A204.1 (cell line): ENCODE measurements around the gene ZNF804A.
"Not testable (repeated sequence)": the region's sequence is repeated elsewhere in the genome, so short reads cannot be mapped to it uniquely, and the experiment has no call there.

Experiments used
- FAIRE-seq: peaks from 2 replicates; lab custom pipeline; 2012; peaks lifted over from hg19 to GRCh38; lab: Jason Lieb, UNC

ZNF804A gene

DNA sequence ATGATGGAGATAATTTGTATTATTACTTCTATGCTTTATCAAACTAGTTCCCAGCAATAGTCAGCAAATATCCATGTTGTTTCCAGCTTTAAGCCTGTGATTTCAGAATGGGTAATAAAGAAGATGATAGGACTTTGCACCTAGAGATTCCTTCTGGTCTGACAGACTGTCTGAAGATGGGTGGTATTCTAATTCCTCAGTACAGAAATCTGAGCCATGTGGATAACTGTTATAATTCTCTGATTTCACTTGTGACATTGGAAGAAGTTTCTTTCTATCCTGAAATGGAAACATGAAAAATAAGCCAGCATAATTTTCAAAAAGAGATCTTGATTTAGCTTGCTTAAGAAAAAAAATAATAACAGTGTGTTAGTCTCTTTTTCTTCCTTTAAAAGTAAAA, 130.1 kb downstream of the ZNF804A start:
- no peak for FAIRE-seq

DNA sequence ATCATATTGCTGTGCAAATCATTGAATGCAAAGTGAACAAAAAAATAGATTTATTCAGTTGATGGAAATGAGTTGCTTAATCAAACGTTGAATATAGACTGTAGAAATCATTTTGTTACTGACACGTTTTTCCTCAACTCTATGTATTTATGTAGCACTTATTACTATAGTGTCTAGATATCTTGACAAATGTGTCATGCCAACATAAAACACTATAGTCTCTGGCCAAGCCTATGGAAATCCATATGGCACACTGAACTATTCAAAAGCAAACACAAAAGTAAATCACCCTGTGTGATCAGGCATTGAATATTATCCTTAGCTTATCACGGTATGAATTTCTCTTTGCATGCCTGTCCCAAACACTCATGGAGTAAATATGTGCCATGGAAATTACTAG, 131.3 kb downstream of the ZNF804A start:
- FAIRE-seq: no peak

DNA sequence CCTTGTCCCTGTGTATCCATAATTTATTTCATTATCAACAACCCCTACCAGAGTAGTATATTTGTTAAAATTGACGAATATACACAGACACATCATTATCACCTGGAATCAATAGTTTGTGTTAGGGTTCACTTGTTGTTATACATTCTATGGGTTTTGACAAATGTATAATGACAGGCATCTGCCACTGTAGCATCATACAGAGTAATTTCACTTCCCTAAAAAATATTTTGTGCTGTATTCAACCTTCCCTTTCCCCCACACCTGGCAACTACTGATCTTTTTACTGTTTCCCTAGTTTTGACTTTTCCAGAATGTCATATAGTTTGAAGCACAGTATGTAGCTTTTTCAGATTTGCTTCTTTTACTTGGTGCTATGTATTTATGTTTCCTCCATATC, 132.0 kb downstream of the ZNF804A start:
- no peak for FAIRE-seq

DNA sequence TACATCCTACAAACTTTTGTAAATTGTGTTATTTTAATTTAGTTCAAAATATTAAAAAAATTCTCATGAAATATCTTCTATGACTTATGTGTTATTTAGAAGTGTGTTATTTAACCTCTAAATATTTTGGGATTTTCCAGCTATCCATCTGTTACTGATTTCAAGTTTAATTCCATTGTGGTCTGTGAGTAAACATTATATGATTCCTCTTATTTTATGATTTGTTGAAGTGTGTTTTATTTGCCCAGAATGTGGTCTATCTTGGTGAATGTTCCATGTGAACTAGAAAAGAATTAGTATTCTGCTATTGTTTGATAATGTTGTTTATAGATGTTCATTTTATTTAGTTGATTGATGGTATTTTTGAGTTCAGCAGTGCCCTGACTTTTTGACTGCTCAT, 136.0 kb downstream of the ZNF804A start:
- FAIRE-seq: no peak

DNA sequence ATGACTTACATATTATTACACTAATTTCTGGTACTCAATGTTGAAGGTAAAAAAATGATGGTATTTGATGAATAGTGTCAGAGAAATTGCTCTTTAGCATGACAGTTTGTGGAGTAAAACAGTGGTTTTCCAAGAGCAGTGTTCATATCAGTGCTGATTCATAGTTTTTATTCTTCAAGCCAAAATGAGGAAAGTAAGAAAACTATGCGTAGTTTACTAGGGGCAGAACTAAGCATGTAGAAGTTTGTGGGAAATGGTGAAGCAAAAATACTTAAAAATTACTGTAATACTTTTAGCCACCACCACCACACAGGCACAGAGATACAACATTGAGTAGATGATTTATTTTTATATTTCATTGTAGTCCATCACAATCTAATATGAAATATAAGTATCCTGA, 137.3 kb downstream of the ZNF804A start:
- FAIRE-seq: no peak

DNA sequence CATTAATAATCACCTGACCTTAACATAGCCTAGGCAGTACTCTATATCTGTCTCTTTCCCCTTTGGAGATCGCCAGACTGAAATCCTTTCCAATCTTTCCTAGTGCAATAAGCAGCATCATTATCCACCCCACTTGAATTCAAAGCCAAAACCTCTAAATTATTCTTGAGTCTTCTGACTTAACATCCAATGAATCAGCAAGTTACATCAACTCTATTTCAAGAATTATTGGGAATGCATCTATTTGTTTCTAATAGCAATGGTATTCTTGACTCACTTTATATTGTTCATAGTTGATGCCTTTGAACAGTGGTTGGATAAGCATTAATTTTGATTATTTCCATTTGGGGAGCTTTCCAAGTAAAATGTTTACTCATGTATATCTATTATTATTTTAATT, 144.8 kb downstream of the ZNF804A start:
- FAIRE-seq: no peak

DNA sequence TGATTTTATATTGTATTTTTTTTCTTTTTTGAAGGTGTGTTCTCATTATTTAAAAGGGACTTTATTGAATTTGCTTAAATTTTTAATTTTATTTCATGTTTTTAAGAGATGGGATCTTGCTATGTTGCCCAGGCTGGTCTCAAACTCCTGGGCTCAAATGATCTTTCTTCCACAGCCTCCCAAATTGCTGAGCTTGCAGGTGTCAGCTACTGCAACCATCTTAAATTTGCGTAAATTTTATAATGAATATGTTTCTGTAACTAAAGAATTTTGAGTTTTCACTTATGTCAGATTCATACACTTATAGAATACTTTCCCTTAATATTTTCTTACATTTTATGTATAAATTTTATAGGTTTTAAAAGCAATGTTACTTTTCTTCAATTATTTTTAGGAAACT, 157.8 kb downstream of the ZNF804A start:
- peak; percentile 32 for FAIRE-seq

DNA sequence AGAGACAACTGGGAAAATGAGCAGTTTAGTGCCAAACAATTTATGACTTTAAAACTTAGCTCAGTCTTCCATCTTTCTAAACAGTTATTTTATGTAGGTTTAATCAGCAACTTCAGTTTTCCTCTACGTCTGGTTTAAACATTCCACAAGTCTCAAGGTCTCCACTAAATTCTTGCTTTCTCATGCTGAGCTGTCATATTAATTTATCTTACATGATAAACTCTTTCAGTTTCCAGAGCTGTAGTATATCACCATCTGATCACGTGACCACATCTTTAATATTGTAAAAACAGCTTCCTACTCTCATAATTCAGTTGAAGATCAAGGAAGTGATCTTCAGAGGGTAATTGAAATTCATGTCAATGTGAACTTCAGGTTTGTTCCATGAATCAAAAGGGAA, 158.6 kb downstream of the ZNF804A start:
- no peak for FAIRE-seq

DNA sequence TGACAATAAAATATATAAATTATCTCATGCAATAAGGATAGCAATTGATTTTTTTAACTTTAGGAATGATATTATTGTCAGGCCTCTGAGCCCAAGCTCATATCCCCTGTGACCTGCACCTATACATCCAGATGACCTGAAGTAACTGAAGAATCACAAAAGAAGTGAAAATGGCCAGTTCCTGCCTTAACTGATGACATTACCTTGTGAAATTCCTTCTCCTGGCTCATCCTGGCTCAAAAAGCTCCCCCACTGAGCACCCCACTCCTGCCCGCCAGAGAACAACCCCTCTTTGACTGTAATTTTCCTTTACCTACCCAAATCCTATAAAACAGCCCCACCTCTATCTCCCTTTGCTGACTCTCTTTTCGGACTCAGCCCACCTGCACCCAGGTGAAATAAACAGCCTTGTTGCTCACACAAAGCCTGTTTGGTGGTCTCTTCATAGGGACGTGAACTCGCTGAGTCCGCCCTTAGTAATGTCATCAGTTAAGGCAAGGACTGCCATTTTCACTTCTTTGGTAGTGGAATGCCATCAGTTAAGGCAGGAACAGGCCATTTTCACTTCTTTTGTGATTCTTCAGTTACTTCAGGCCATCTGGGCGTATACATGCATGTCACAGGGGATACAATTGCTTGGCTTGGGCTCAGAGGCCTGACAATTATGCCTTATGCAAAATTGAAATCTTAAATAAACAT, 161.4 kb downstream of the ZNF804A start:
- FAIRE-seq: not testable (repeated sequence)

DNA sequence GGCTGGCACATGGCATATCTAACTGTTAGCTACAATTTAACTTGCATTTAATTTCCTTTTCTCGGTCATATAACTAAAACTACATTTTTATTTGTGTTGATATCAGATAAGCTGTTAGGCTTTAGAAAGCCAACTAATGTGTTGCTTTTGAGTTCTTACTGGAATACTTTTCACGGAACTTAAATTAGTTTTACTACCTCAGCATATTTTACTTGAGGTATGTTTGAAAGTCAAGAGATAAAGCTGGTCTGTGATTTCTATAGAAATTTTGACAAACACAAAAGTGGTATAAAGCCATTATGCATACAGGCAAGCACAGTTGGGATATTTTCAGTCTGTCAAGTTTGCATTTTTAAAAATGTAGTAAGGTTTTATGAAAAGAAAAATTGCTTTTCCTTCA, 162.6 kb downstream of the ZNF804A start:
- FAIRE-seq: no peak

DNA sequence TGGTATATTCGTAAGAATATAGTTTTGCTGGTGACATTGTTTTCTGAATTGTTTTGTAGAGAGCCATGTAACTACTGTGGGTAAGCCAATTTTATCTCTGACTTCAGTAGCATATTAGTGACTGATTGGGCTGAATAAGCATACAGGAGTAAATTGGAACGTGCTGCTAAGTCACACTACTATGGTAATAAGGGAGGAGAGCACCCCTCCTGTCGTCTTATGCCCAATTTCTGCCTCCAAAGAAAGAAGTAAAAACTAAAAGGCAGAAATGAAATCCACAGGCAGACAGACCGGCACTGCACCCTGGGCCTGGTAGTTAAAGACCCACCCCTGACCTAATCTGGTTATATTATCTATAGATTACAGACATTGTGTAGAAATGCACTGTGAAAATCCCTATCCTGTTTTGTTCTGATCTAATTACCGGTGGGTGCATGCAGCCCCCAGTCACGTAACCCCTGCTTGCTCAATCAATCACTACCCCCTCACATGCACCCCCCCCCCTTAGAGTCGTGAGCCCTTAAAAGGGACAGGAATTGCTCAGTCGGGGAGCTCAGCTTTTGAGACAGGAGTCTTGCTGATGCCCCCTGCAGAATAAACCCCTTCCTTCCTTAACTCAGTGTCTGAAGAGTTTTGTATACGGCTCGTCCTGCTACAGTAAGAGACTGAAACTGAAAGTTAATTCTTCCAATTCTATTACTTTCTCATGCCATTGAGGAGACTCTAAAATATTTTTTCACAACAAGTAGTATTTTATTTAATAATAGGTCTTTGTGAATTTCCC, 167.0 kb downstream of the ZNF804A start:
- FAIRE-seq: peak; percentile 94

DNA sequence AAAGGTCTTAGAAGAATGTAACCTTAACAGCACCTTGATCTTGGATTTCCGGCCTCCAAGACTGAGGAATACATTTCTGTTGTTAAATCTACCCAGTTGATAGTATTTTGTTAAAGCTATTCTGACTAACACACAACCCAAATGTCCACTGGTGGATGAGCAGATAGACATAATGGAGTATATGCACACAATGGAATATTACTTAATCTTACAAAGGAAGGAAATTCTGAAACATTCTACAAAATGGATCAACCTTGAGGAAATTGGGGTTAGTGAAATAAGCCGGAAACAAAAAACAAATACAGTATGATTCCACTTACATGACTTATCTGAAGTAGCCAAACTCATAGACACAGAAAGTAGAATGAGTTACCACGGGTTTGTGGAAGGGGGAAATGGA, 168.7 kb downstream of the ZNF804A start:
- no peak for FAIRE-seq

DNA sequence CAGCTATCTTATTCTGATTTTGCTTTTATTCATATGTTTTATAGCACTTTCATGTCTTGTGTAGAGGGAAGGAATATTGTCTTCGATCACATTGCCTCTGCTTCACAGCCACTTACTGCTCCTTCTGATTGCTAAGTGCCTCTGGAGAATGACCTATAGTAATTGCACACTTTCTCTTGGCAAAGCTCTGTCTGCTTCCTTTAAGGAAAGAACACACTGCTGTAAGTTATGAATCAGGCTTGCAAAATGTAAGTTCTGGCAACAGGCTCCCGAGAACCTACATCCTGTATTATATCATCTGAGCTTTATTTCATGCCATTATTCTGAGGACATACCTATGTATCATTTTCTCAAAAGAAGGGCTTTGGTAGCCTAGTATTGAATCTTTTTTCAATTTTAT, 170.7 kb downstream of the ZNF804A start:
- no peak for FAIRE-seq

DNA sequence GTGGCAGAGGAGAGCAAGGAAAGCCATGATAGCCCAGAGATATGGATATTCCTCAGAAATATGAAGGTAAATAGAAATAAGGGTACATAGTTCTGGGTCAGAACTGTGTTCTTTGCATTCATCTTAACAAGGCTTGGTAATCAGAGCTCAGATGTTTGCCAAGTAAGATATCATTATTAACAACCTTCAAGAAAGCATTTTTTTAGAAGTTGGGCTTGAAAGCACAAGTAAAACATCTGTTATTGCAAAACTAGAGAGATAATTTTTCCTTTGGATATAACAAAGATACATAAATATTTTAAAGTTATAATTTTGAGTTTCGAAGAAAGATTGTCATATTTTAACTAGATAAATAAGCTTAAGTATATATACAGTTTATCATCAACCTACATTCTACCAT, 171.4 kb downstream of the ZNF804A start:
- FAIRE-seq: no peak

DNA sequence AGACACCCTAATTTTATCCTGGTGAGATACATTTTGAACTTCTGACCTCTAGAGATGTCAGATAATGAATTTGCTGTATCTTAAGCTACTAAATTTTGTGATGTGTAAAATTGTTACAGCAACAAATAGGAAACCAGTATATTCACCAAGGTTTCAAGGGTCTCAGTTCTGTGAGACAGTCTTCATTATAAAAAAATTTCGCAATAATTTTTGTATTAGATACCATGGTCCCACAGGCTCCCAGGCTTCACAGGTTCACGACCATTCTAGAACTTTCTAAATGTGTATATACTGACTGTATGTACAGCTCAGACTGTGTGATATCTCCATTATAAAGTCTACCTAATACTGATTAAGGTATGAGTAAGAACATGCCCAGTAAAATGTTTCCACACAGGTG, 181.4 kb downstream of the ZNF804A start:
- no peak for FAIRE-seq

DNA sequence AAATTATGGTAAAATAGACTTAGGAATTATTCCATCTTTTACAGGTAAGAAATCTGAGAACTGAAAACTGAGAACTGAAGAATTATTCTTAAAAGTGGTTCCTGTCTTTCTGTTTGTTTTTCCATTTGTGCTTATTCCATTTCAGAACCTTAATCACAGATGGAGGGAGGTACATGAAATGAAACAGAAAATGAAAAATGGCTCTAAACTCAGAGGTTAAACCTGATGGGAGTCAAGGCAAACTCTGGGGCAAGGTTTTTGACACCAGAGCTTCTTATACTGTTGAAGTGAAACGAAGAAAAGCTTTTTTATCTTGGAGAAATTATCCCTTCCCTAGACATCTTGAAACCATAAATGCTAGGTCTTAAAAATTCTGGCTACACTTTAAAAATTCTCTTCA, 182.1 kb downstream of the ZNF804A start:
- FAIRE-seq: no peak

DNA sequence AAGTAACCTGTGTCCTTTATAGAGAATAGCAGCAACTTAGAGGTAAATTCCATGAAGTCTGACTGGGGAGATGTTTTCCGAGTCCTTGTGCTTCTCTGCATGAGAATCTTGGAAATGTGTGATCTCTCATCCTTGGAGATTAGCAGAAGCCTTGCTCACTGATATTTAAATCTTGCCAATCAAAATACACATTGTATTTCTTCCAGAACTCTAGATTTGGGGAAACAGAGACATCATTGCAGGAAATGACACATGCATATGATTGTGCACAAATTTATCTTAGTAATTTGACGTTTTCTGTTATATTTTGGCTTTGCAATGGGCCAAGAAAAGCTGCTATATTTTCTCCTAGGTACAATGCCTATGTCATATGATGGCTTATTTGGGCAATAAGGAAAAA, 182.6 kb downstream of the ZNF804A start:
- FAIRE-seq: no peak

DNA sequence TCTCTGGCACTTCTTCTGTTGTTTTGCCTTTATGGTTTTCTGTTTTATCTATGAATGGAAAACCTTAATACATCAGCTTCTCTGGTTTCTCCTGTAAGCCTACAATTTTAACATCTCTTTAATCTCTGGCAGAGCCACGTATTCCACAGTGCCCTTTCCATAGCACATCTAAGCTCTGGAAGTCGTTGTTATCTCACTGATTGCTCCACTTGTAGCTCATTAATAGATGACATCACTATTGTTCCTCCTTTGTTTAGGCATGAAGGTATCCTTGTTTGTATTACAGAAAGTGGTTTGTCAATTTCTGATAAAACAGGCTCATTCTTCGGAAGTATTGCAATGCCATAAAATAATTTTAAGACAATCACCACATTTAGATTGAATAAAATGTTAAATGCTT, 185.2 kb downstream of the ZNF804A start:
- no peak for FAIRE-seq

DNA sequence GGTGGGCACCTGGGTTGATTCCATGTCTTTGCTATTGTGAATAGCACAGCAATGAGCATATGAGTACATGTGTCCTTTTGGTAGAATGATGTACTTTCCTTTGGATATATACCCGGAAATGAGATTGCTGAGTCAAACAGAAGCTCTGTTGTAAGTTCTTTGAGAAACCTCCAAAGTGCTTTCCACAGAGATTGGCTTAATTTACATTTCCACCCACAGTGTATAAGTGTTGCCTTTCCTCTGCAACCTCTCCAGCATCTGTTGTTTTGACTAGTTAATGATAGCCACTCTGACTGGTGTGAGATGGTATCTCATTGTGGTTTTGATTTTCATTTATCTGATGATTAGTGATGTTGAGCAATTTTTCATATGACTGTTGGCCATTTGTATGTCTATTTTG, 194.8 kb downstream of the ZNF804A start:
- FAIRE-seq: no peak

DNA sequence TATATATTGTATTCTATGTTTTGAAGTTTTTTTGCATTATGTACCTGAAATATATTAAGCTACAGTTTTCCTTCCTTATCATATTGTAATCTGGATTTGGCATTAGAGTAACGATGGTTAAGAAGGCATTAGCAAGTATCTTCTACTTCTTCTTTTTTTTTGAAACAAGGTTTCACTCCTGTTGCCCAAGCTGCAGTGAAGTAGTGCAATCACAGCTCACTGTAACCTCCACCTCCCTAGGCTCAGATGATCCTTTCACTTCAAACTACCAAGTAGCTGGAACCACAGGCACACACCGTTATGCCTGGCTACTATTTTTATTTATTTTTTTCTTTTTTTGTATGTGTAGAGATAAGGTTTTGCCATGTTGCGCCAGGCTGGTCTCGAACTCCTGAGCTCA, 201.1 kb downstream of the ZNF804A start:
- no peak for FAIRE-seq

DNA sequence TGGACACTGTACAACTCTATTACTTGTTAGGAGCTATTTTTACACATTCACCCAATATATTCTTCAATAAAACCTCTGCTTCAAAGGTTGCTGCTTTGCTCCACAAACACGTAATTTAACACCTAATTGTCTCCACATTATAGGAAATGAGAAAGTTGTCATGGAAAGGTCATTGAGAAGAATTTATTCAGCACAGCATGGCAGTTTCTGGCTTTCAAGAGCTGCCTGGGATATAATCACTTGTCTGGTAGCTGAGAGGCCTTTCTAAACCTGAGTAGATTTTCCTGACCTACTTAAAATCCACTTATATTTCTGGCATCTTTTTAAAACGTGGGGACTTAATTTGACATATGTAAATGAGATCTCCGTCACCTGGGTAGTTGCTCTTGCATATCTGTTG, 216.1 kb downstream of the ZNF804A start:
- FAIRE-seq: no peak

DNA sequence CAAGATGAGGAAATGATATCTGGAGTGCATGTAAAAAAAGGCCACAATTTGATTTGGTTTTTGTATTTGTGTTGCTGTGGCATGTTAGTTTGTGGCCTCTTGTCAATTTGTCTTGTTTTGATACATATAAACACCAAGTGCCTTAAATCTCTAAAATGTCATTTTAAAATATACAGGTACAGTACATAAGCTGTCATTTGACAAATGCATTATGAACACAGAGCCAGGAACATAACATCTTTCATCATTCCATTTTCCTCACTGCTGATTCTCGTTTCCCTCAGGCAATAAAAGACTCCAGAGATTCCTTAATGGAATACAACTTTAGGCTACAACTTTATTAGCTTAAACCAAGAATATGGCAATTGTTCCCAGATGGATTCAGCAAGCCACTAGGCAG, 217.5 kb downstream of the ZNF804A start:
- FAIRE-seq: no peak

DNA sequence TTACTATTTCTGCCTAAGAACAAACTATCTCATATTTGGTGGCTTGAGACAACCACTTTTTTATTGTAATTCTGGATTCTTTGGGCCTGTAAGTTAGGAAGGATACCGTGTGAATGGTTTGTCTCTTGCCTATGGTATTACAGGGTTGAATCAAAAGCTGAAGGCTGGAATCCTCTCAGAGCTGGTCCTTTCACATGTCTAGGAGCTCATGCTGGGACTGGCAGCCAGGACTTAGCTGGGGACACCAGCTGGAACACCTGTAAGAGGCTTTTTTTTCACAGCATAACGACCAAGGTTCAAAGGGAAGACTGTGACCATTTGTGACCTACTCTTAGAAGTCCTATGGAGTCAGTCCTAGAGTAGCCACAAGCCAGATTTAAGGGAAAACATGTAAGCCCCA, 226.3 kb downstream of the ZNF804A start:
- no peak for FAIRE-seq

DNA sequence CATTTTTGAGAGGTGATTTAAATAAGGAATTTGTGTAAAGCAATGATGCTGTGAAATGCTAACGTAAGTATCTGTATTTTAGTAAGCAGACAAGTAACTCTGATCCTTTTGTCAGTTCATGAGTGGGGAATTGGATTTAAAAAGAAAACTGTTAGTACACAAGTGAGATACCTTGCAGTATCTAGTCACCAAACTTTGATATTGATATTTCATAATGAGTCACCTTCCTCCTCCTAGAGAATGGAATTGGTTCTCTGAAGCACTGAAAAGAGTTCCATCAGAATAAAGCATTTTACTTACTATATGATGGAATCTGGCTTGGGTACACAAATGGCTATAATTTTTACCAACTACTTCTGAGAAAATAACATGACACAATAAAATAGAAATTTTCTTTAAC, 232.2 kb downstream of the ZNF804A start:
- FAIRE-seq: no peak
